A549 (cell line): Measurements from ENCODE around the gene PRL. TPM values are rescaled to one million over a fixed set of nuclear protein-coding genes. Genes with fewer than 3 reads are reported as not detected.

Source experiments
- ATAC-seq, 2 experiments: fragments of 200-7000 bp in 1 of 2; fragments of >200 bp in 1 of 2; cut with Nextera tagmentation in 1 of 2; cut with Tn5 transposase in 1 of 2; 3 replicates each; pipeline versions ENCODE4 v1.8.0 to v1.9.1; 2018 to 2020; ENCODE audit warnings: mild to moderate bottlenecking in 1 of 2, moderate library complexity in 1 of 2
- CTCF ChIA-PET: fragments of 300-600 bp; sonication (Branson Sonifier 250); formaldehyde crosslinking; extraction: SDS; loops from one replicate; lab custom pipeline; 2021; ENCODE audit warnings: antibody characterized with exemption, inconsistent platforms; lab: Yijun Ruan, JAX
- POLR2A ChIA-PET: fragments of 350-600 bp; formaldehyde crosslinking; extraction: SDS; loops from one replicate; lab custom pipeline; 2021; ENCODE audit warnings: antibody characterized with exemption, inconsistent platforms; lab: Yijun Ruan, JAX
- DNase-seq, 2 experiments: peaks; one replicate each; pipeline versions ENCODE4 v3.0.0 to v3.0.0-alpha.2; 2011 to 2016; ENCODE audit warnings: low read depth in 1 of 2, low spot score in 1 of 2
- FAIRE-seq: peaks from 2 replicates; lab custom pipeline; 2011; peaks lifted over from hg19 to GRCh38; lab: Jason Lieb, UNC
- H3K27ac ChIP-seq, 2 experiments: fragments of >200 bp; sonication (Bioruptor Twin); formaldehyde crosslinking; 3 replicates each; pipeline ENCODE4 v1.5.1; 2016 to 2017
- H3K4me1 ChIP-seq: fragments of >200 bp; sonication (Bioruptor Twin); formaldehyde crosslinking; 3 replicates; pipeline ENCODE4 v1.6.1; 2016
- H3K4me2 ChIP-seq: fragments of >200 bp; sonication (Bioruptor Twin); formaldehyde crosslinking; 3 replicates; pipeline ENCODE4 v1.6.1; 2016
- H3K4me3 ChIP-seq: fragments of >200 bp; sonication (Bioruptor Twin); formaldehyde crosslinking; 3 replicates; pipeline ENCODE4 v1.5.1; 2016
- H3K9me3 ChIP-seq: fragments of >200 bp; sonication (Bioruptor Twin); formaldehyde crosslinking; 3 replicates; pipeline ENCODE4 v1.6.1; 2016
- ATOH8 ChIP-seq: fragments of 250-450 bp; sonication (Bioruptor Pico); IDR thresholded peaks from 2 replicates; pipeline ENCODE4 v1.5.0; 2020; ENCODE audit warnings: low read depth, mild to moderate bottlenecking, moderate library complexity
- BCL3 ChIP-seq: fragments of >200 bp; sonication (Bioruptor Twin); formaldehyde crosslinking; IDR thresholded peaks from 3 replicates; pipeline ENCODE4 v1.6.1; 2016
- BHLHE40 ChIP-seq: IDR thresholded peaks from 2 replicates; pipeline ENCODE4 v1.6.1; 2012; ENCODE audit warnings: low read depth, low read length, inconsistent platforms
- CHD4 ChIP-seq: fragments of 200-600 bp; sonication (generic); IDR thresholded peaks from 2 replicates; pipeline ENCODE4 v1.6.1; 2016; ENCODE audit warnings: antibody characterized with exemption, mild to moderate bottlenecking, borderline replicate concordance
- EHMT2 ChIP-seq: fragments of 200-600 bp; sonication (generic); IDR thresholded peaks from 2 replicates; pipeline ENCODE4 v1.6.1; 2016; ENCODE audit warnings: antibody characterized with exemption, low read depth, mild to moderate bottlenecking, moderate library complexity
- EP300 ChIP-seq, 2 experiments: fragments of >200 bp; sonication (Bioruptor Twin); formaldehyde crosslinking; IDR thresholded peaks; 2 replicates in 1 of 2; 3 replicates in 1 of 2; pipeline ENCODE4 v1.6.1; 2016 to 2017
- FOSB ChIP-seq: fragments of 250-450 bp; sonication (Bioruptor Pico); IDR thresholded peaks from 2 replicates; pipeline ENCODE4 v1.5.0; 2020; ENCODE audit warnings: mild to moderate bottlenecking, moderate library complexity
- FOSL2 ChIP-seq, 2 experiments: fragments of 450-650 bp in 1 of 2; fragments of >200 bp in 1 of 2; sonication (Bioruptor Twin) in 1 of 2; formaldehyde crosslinking; IDR thresholded peaks; 2 replicates each; pipeline versions ENCODE4 v1.5.0 to v1.6.1; 2016 to 2020; ENCODE audit warnings: mild to moderate bottlenecking in 1 of 2, moderate library complexity in 1 of 2
- FOXS1 ChIP-seq: fragments of 250-450 bp; sonication (Bioruptor Pico); IDR thresholded peaks from 2 replicates; pipeline ENCODE4 v1.5.0; 2020; ENCODE audit warnings: mild to moderate bottlenecking, moderate library complexity
- HDAC2 ChIP-seq: fragments of 200-600 bp; sonication (generic); IDR thresholded peaks from 2 replicates; pipeline ENCODE4 v1.6.1; 2016
- HOXA7 ChIP-seq: fragments of 250-450 bp; sonication (Bioruptor Pico); IDR thresholded peaks from 2 replicates; pipeline ENCODE4 v1.5.0; 2020; ENCODE audit warnings: mild to moderate bottlenecking, moderate library complexity
- JUN ChIP-seq, 2 experiments: fragments of >200 bp; sonication (Bioruptor Twin); formaldehyde crosslinking; IDR thresholded peaks; 2 replicates in 1 of 2; 3 replicates in 1 of 2; pipeline ENCODE4 v1.6.1; 2016 to 2017
- JUNB ChIP-seq: fragments of >200 bp; sonication (Bioruptor Twin); formaldehyde crosslinking; IDR thresholded peaks from 2 replicates; pipeline ENCODE4 v1.6.1; 2016
- KDM5A ChIP-seq: fragments of 200-600 bp; sonication (generic); IDR thresholded peaks from 2 replicates; pipeline ENCODE4 v1.6.1; 2016; ENCODE audit warnings: antibody characterized with exemption, mild to moderate bottlenecking
- MAZ ChIP-seq: fragments of 150-350 bp; IDR thresholded peaks from 2 replicates; pipeline ENCODE4 v1.6.1; 2014; ENCODE audit warnings: antibody characterized with exemption, low read depth, low read length, borderline replicate concordance
- MYC ChIP-seq: IDR thresholded peaks from 2 replicates; pipeline ENCODE4 v1.6.1; 2012; ENCODE audit warnings: mild to moderate bottlenecking, inconsistent platforms, low read length, improper control_type of control experiment, borderline replicate concordance
- NFE2L2 ChIP-seq: fragments of 150-350 bp; conservative IDR thresholded peaks from 2 replicates; pipeline ENCODE4 v1.6.1; 2014; ENCODE audit warnings: low read length
- NR3C1 ChIP-seq: fragments of >200 bp; sonication (Bioruptor Twin); formaldehyde crosslinking; IDR thresholded peaks from 3 replicates; pipeline ENCODE4 v1.6.1; 2017
- POLR2A ChIP-seq: IDR thresholded peaks from 2 replicates; pipeline ENCODE4 v1.6.1; 2012; ENCODE audit warnings: mild to moderate bottlenecking, low read length
- POLR2AphosphoS2 ChIP-seq: conservative IDR thresholded peaks from 2 replicates; pipeline ENCODE4 v1.6.1; 2012; ENCODE audit warnings: low read length, improper control_type of control experiment, inconsistent platforms
- RARB ChIP-seq: fragments of 250-450 bp; sonication (Bioruptor Pico); IDR thresholded peaks from 2 replicates; pipeline ENCODE4 v1.8.0; 2021; ENCODE audit warnings: mild to moderate bottlenecking, moderate library complexity
- RCOR1 ChIP-seq: fragments of 150-350 bp; IDR thresholded peaks from 2 replicates; pipeline ENCODE4 v1.6.1; 2014; ENCODE audit warnings: antibody characterized with exemption, low read length, low read depth
- SMC3 ChIP-seq: fragments of >200 bp; sonication (Bioruptor Twin); formaldehyde crosslinking; IDR thresholded peaks from 3 replicates; pipeline ENCODE4 v1.6.1; 2018; ENCODE audit warnings: inconsistent platforms
- WGBS: methylation state at CpG from one replicate; pipeline ENCODE4 v1.1.6; 2017; ENCODE audit errors: missing lambda C conversion rate; 5-methylcytosine and 5-hydroxymethylcytosine counted together
- polyA plus RNA-seq, 4 experiments: library from polyadenylated mRNA; depleted of rRNA in 3 of 4; stranded (reverse); fragments of >200 nt; fragmentation: RNase III in 1 of 4; extraction: RNeasy Plus Mini Kit Qiagen cat#74134 plus additional on column Dnase treatment in 1 of 4; gene quantifications; 2 replicates in 3 of 4; 3 replicates in 1 of 4; pipeline ENCODE4 v1.2.3, GENCODE V29; 2011 to 2017
- TF ChIP-seq, protein P1 (sequence below): fragments of 150-350 bp; IDR thresholded peaks from 2 replicates; pipeline ENCODE4 v1.6.1; 2014; ENCODE audit warnings: low read depth, mild to moderate bottlenecking, low read length
- TF ChIP-seq, protein P2 (sequence below): fragments of >200 bp; sonication (Bioruptor Twin); formaldehyde crosslinking; IDR thresholded peaks from 3 replicates; pipeline ENCODE4 v1.5.1; 2016

The PRL gene
- polyA plus RNA-seq, 2 of the 4 experiments (the other 2 are of a cell fraction), result not detected

- TF ChIP-seq ATOH8 (no peak), NFE2L2 (no peak), KDM5A (no peak), FOSL2 (IDR thresholded peaks at IDR 0.05) (peak; percentile 36; the same call in 1 of the 2 replicates), FOSL2 (CRISPR knock-in tag; IDR thresholded peaks at IDR 0.05) (peak; percentile 62), NR3C1 (no peak), JUNB (peak; percentile 73), CHD4 (no peak), JUN (IDR thresholded peaks at IDR 0.05) (no peak), SMC3 (peak; percentile 19; the same call in 1 of the 3 replicates), HDAC2 (no peak)
- TF ChIP-seq, protein P1, sequence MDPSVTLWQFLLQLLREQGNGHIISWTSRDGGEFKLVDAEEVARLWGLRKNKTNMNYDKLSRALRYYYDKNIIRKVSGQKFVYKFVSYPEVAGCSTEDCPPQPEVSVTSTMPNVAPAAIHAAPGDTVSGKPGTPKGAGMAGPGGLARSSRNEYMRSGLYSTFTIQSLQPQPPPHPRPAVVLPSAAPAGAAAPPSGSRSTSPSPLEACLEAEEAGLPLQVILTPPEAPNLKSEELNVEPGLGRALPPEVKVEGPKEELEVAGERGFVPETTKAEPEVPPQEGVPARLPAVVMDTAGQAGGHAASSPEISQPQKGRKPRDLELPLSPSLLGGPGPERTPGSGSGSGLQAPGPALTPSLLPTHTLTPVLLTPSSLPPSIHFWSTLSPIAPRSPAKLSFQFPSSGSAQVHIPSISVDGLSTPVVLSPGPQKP, result no peak
Measured at GRCh38 chr6:22251348-22251747, 45.5 kb downstream of the PRL start (continued).

- FAIRE-seq, result no peak
- H3K9me3 ChIP-seq, result no peaks in the 10 kb centered on the region
- no peak for DNase-seq
- peak overlapping the region; percentile 70 to 78 for H3K27ac ChIP-seq
- WGBS, result 79% methylated on average over 1 of the region's 1 CpG
- POLR2A ChIA-PET, result interaction anchor here (1.8 kb wide), 1 partner anchor 656 kb away, joined by 8 read pairs; the partner anchor contains the start of gene SOX4
- no peak overlapping the region for H3K4me3 ChIP-seq
- H3K4me1 ChIP-seq, result peaks cover 43% of the 10 kb centered on the region
- no peak overlapping the region; the same call in 1 of the 3 replicates for H3K4me2 ChIP-seq
- no peak for TF ChIP-seq FOXS1 (CRISPR knock-in tag)
- no peak for TF ChIP-seq CHD4
- TF ChIP-seq HOXA7 (CRISPR knock-in tag), result no peak
- TF ChIP-seq, all 56 proteins: peak for 0
- CTCF ChIA-PET, result interaction anchor here (1.0 kb wide), 1 partner anchor 117 kb away, joined by 3 read pairs; no protein-coding TSS in a partner anchor
- no peak for ATAC-seq
Measured at GRCh38 chr6:22250486-22250885, 46.4 kb downstream of the PRL start.

DNA sequence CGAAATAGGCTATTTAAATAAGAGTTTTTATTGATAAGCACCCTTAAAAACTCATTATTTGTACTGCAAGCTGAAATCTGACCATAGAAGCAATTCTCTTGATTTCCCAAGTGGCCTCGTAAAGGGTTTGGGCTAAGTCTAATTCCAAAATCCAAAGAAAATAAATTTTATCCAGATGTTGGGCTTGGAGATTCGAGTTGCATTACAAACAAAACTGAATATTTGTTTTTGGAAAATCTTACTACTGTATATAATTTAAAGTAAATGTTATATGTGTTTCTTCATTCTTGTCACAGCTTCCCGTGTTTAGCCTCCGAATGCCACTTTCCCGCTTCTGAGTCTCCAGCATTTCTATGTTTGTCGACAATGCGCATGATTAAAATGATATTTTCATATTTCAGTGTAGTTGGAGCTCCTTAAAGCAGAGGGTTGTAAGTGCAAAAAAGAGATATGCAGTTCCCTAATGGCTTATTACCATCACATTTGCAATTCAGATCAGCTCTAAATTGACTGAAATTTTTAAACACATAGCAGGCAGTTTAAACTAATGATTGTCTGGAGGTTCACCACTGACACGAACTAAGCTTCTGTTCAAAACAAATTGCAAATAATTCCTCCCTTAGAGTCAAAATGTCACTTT lies 47.0 kb downstream of the PRL start:
- CTCF ChIA-PET, result no interaction called here
- no peak for FAIRE-seq
- Histone ChIP-seq H3K4me3 (no peak overlapping the region), H3K4me2 (peak overlapping the region; percentile 84), H3K4me1 (peaks cover 43% of the 10 kb centered on the region), H3K27ac (peak overlapping the region; percentile 70 to 78), H3K9me3 (no peaks in the 10 kb centered on the region)
- no peak for DNase-seq
- TF ChIP-seq MAZ (no peak), EHMT2 (no peak)
- TF ChIP-seq, all 56 proteins: peak for 0
- POLR2A ChIA-PET, result interaction anchor here (0.7 to 1.8 kb wide), 4 partner anchors 13 to 656 kb away, joined by 3 to 8 read pairs (median 6); partner anchors contain the start of gene SOX4
- 86% methylated on average over 9 of the region's 9 CpGs for WGBS
- ATAC-seq, result no peak

- Histone ChIP-seq H3K9me3 (no peaks in the 10 kb centered on the region), H3K4me3 (0 out of 3 replicates have a peak overlapping the region, but pooled peaks have one; percentile 24)
- POLR2A ChIA-PET, result interaction anchor here (0.5 to 1.8 kb wide), 4 partner anchors 12 to 655 kb away, joined by 3 to 8 read pairs (median 6); partner anchors contain the start of gene SOX4
- TF ChIP-seq HOXA7 (CRISPR knock-in tag), result no peak
- no peak for TF ChIP-seq CHD4
- TF ChIP-seq FOSB (CRISPR knock-in tag), result no peak
- peak; percentile 69; the same call in 1 of the 2 replicates for TF ChIP-seq RARB (CRISPR knock-in tag)
- peak; percentile 94 to 95 for TF ChIP-seq JUN (IDR thresholded peaks at IDR 0.05)
- no peak for TF ChIP-seq POLR2A
- no peak for TF ChIP-seq EHMT2
- no peak for TF ChIP-seq POLR2AphosphoS2
- TF ChIP-seq, protein P2, sequence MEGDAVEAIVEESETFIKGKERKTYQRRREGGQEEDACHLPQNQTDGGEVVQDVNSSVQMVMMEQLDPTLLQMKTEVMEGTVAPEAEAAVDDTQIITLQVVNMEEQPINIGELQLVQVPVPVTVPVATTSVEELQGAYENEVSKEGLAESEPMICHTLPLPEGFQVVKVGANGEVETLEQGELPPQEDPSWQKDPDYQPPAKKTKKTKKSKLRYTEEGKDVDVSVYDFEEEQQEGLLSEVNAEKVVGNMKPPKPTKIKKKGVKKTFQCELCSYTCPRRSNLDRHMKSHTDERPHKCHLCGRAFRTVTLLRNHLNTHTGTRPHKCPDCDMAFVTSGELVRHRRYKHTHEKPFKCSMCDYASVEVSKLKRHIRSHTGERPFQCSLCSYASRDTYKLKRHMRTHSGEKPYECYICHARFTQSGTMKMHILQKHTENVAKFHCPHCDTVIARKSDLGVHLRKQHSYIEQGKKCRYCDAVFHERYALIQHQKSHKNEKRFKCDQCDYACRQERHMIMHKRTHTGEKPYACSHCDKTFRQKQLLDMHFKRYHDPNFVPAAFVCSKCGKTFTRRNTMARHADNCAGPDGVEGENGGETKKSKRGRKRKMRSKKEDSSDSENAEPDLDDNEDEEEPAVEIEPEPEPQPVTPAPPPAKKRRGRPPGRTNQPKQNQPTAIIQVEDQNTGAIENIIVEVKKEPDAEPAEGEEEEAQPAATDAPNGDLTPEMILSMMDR, result no peak
- no peak for TF ChIP-seq MYC
- peak; percentile 99 for TF ChIP-seq BCL3
- peak; percentile 89 to 95 for TF ChIP-seq EP300 (IDR thresholded peaks at IDR 0.05)
- no peak for TF ChIP-seq BHLHE40
- TF ChIP-seq RCOR1, result no peak
- no peak for TF ChIP-seq NR3C1
- TF ChIP-seq FOXS1 (CRISPR knock-in tag), result peak; percentile 62; the same call in 1 of the 2 replicates
Measured at GRCh38 chr6:22248513-22249308, 48.1 kb downstream of the PRL start.

More at GRCh38 chr6:22248513-22249308, 48.1 kb downstream of the PRL start:
- Histone ChIP-seq H3K27ac (peak overlapping the region; percentile 73 to 82), H3K4me1 (peaks cover 43% of the 10 kb centered on the region), H3K4me2 (peak overlapping the region; percentile 84)
- under 1% methylated on average over 6 of the region's 6 CpGs for WGBS
- ATAC-seq (peak; percentile 95 to 96), DNase-seq (peak; percentile 55 to 92), FAIRE-seq (peak; percentile 86)
- CTCF ChIA-PET, result no interaction called here
